ENCODE measurements around the gene PTPN14.
A peak's percentile ranks its signal among the peaks of the same experiment; 100 is the strongest.

Gene PTPN14

DNA sequence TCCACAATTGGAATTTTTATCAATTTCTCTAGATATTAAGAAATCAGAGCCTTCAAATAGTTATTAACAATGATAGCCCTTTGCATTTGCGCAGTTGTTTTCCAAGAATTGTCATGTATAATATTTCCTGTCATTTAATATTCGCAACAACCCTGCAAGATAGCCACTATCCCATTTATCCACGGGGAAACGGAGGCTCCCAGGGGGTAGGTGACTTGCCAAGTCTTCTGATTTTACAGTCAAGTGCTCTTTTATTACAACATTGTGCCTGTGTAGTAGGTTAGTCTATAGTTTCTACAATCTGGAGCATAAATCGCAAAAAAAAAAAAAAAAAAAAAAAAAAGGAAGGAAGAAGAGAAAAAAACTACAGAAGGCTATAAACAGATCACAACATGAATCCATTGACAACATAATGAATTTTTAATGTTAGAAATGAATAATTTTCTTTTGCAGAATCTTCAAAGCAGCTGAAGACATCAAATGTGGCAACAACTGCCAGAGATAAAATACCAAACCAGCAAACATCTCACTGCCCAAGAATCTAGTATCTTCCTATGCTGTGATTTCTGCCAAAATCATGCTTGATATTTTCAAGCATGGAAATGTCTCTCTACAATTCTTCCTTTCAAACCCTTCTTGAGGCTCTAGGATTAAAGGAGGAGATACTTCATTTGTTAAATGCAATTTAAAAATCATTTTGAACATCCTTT lies 125.5 kb downstream of the PTPN14 start:
- ATAC-seq = no peak
- TF ChIP-seq, protein P1, sequence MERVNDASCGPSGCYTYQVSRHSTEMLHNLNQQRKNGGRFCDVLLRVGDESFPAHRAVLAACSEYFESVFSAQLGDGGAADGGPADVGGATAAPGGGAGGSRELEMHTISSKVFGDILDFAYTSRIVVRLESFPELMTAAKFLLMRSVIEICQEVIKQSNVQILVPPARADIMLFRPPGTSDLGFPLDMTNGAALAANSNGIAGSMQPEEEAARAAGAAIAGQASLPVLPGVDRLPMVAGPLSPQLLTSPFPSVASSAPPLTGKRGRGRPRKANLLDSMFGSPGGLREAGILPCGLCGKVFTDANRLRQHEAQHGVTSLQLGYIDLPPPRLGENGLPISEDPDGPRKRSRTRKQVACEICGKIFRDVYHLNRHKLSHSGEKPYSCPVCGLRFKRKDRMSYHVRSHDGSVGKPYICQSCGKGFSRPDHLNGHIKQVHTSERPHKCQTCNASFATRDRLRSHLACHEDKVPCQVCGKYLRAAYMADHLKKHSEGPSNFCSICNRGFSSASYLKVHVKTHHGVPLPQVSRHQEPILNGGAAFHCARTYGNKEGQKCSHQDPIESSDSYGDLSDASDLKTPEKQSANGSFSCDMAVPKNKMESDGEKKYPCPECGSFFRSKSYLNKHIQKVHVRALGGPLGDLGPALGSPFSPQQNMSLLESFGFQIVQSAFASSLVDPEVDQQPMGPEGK (CRISPR knock-in tag; IDR thresholded peaks at IDR 0.05; ENCODE audit: borderline replicate concordance) = no peak
- TF ChIP-seq, protein P2, sequence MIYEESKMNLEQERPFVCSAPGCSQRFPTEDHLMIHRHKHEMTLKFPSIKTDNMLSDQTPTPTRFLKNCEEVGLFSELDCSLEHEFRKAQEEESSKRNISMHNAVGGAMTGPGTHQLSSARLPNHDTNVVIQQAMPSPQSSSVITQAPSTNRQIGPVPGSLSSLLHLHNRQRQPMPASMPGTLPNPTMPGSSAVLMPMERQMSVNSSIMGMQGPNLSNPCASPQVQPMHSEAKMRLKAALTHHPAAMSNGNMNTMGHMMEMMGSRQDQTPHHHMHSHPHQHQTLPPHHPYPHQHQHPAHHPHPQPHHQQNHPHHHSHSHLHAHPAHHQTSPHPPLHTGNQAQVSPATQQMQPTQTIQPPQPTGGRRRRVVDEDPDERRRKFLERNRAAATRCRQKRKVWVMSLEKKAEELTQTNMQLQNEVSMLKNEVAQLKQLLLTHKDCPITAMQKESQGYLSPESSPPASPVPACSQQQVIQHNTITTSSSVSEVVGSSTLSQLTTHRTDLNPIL (CRISPR knock-in tag; IDR thresholded peaks at IDR 0.05; ENCODE audit: low read depth) = no peak
- TF ChIP-seq BACH2 (CRISPR knock-in tag; IDR thresholded peaks at IDR 0.05; ENCODE audit: borderline replicate concordance) (no peak), OSR1 (CRISPR knock-in tag; IDR thresholded peaks at IDR 0.05) (no peak), TCF4 (CRISPR knock-in tag; IDR thresholded peaks at IDR 0.05; ENCODE audit: borderline replicate concordance) (no peak), ARNTL (CRISPR knock-in tag; IDR thresholded peaks at IDR 0.05; ENCODE audit: borderline replicate concordance, low read depth) (no peak), ISL1 (CRISPR knock-in tag; IDR thresholded peaks at IDR 0.05) (no peak), ZFP3 (CRISPR knock-in tag; IDR thresholded peaks at IDR 0.05) (no peak), RARB (CRISPR knock-in tag; IDR thresholded peaks at IDR 0.05) (no peak), ZNF8 (CRISPR knock-in tag; IDR thresholded peaks at IDR 0.05) (no peak)
- TF ChIP-seq, protein P3, sequence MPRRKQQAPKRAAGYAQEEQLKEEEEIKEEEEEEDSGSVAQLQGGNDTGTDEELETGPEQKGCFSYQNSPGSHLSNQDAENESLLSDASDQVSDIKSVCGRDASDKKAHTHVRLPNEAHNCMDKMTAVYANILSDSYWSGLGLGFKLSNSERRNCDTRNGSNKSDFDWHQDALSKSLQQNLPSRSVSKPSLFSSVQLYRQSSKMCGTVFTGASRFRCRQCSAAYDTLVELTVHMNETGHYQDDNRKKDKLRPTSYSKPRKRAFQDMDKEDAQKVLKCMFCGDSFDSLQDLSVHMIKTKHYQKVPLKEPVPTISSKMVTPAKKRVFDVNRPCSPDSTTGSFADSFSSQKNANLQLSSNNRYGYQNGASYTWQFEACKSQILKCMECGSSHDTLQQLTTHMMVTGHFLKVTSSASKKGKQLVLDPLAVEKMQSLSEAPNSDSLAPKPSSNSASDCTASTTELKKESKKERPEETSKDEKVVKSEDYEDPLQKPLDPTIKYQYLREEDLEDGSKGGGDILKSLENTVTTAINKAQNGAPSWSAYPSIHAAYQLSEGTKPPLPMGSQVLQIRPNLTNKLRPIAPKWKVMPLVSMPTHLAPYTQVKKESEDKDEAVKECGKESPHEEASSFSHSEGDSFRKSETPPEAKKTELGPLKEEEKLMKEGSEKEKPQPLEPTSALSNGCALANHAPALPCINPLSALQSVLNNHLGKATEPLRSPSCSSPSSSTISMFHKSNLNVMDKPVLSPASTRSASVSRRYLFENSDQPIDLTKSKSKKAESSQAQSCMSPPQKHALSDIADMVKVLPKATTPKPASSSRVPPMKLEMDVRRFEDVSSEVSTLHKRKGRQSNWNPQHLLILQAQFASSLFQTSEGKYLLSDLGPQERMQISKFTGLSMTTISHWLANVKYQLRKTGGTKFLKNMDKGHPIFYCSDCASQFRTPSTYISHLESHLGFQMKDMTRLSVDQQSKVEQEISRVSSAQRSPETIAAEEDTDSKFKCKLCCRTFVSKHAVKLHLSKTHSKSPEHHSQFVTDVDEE (CRISPR knock-in tag; IDR thresholded peaks at IDR 0.05) = no peak

DNA sequence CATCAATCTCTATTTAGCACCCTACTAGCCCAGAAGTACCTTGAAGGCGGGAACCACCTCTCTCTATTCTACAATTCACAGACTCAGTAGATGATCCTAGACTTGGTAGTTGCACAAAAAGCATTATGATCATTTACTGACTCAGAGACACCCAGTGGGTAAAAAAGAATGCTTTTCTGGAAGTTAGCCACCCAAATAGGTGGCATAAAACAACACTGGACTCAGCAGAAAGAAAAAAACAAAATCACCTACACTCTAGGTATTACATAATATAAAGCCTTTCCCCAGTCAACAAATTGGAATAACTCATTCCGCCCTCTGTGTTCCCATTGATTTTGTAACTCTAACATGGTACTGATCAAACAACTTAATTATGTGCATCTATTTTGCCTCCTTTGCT lies 126.3 kb downstream of the PTPN14 start:
- ATAC-seq = no peak
- TF ChIP-seq RARB (CRISPR knock-in tag; IDR thresholded peaks at IDR 0.05) (no peak), TCF4 (CRISPR knock-in tag; IDR thresholded peaks at IDR 0.05; ENCODE audit: borderline replicate concordance) (no peak), ZFP3 (CRISPR knock-in tag; IDR thresholded peaks at IDR 0.05) (no peak), ISL1 (CRISPR knock-in tag; IDR thresholded peaks at IDR 0.05) (no peak)

DNA sequence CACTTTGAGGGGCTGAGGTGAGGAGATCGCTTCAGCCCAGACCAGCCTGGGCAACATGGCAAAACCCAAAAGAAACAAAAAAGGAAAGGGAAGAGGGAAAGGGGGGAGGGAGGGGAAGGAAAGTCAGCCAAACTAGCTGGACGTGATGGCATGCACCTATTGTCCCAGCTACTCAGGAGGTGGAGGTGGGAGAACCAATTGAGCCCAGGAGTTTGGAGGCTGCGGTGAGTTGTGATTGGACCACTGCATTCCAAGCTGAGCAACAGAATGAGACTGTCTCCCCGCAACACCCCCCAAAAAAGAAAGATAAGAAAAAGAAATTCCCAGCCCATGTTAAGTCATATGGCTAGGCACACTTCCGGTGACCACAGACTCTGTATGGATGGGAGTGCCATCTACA lies 128.4 kb downstream of the PTPN14 start:
- ATAC-seq = no peak
- TF ChIP-seq, protein P2 (CRISPR knock-in tag; IDR thresholded peaks at IDR 0.05; ENCODE audit: low read depth) = no peak
- TF ChIP-seq RARB (CRISPR knock-in tag; IDR thresholded peaks at IDR 0.05) = no peak
- TF ChIP-seq ISL1 (CRISPR knock-in tag; IDR thresholded peaks at IDR 0.05) = no peak
- no peak for TF ChIP-seq ZNF8 (CRISPR knock-in tag; IDR thresholded peaks at IDR 0.05)
- TF ChIP-seq ZC3H10 (CRISPR knock-in tag; IDR thresholded peaks at IDR 0.05) = no peak
- TF ChIP-seq ESRRG (CRISPR knock-in tag; IDR thresholded peaks at IDR 0.05) = no peak
- no peak for TF ChIP-seq ARNTL (CRISPR knock-in tag; IDR thresholded peaks at IDR 0.05; ENCODE audit: borderline replicate concordance, low read depth)
- no peak for TF ChIP-seq BACH2 (CRISPR knock-in tag; IDR thresholded peaks at IDR 0.05; ENCODE audit: borderline replicate concordance)
- TF ChIP-seq, protein P3 (CRISPR knock-in tag; IDR thresholded peaks at IDR 0.05) = no peak
- TF ChIP-seq ZFP3 (CRISPR knock-in tag; IDR thresholded peaks at IDR 0.05) = no peak
- TF ChIP-seq ZFP30 (CRISPR knock-in tag; IDR thresholded peaks at IDR 0.05) = no peak

DNA sequence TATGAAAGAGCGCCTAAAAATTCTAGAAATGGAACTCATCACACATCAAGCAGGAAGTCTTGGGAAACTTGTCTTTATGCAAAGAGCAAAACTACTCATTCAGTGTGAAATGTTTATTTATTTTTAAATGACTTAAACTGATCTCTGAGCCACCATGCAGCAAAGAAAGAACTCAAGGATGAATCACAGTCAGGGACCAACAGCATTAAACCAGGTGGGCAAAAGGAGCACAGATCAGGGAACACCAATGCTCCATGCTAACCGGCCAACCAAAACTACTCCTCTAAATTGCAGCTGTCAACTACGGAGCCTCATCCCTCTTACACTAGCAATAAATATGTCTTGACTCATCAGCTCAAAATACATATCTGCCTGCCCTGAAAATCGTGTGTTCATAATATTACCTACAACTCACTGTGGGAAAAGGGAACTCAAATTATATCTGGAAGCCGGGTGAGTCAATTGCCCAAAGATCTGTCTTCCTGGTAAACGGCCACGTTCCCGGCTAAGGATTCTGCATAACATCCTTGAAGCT lies 129.2 kb downstream of the PTPN14 start:
- ATAC-seq = peak; percentile 53
- TF ChIP-seq TCF4 (CRISPR knock-in tag; IDR thresholded peaks at IDR 0.05; ENCODE audit: borderline replicate concordance) (no peak), ZNF70 (CRISPR knock-in tag; IDR thresholded peaks at IDR 0.05) (no peak), ARNTL (CRISPR knock-in tag; IDR thresholded peaks at IDR 0.05; ENCODE audit: borderline replicate concordance, low read depth) (no peak), ISL1 (CRISPR knock-in tag; IDR thresholded peaks at IDR 0.05) (no peak), GLIS3 (CRISPR knock-in tag; IDR thresholded peaks at IDR 0.05) (no peak), ZNF565 (CRISPR knock-in tag; conservative IDR thresholded peaks at IDR 0.05; ENCODE audit: low read depth) (no peak)
- TF ChIP-seq, protein P1 (CRISPR knock-in tag; IDR thresholded peaks at IDR 0.05; ENCODE audit: borderline replicate concordance) = no peak
- TF ChIP-seq, protein P3 (CRISPR knock-in tag; IDR thresholded peaks at IDR 0.05) = no peak

Data from SK-N-SH treated with all-trans-retinoic acid at 6 μM for 48 hours (cell line).